NCI-H510A (cell line): ENCODE results near the gene GOLPH3L.
A peak's percentile ranks its signal among the peaks of the same experiment; 100 is the strongest.
"Not testable (repeated sequence)": the region's sequence is repeated elsewhere in the genome, so short reads cannot be mapped to it uniquely, and the experiment has no call there.

Experiments
- DNase-seq: peaks from one replicate; lab custom pipeline; 2025; lab: John Stamatoyannopoulos, UW

Gene GOLPH3L

GRCh38 chr1:150696995-150697927 lies at the start of gene GOLPH3L:
Gene GOLPH3L, minus strand, starts transcription at chr1:150697154. Its CDS starts 2,316 bp downstream, at chr1:150694838.
- DNase-seq: peak; percentile 94

GRCh38 chr1:150730130-150730721 lies 33.3 kb upstream of the GOLPH3L start:
- DNase-seq: no peak

GRCh38 chr1:150724336-150724735 lies 27.4 kb upstream of the GOLPH3L start:
- DNase-seq: no peak

- DNase-seq: no peak
These were observed 23.7 kb upstream of the GOLPH3L start, which contains the start of gene HORMAD1 for GRCh38 chr1:150720703-150721102. Gene HORMAD1, minus strand, starts transcription at chr1:150720895. Its CDS starts 1,390 bp downstream, at chr1:150719505.

- DNase-seq: no peak
These were observed 23.1 kb upstream of the GOLPH3L start for GRCh38 chr1:150720098-150720497.

- no peak for DNase-seq
These were observed 21.4 kb upstream of the GOLPH3L start for GRCh38 chr1:150718225-150718891.

GRCh38 chr1:150709031-150709430 lies 12.1 kb upstream of the GOLPH3L start:
- not testable (repeated sequence) for DNase-seq

GRCh38 chr1:150708595-150708994 lies 11.6 kb upstream of the GOLPH3L start:
- DNase-seq: no peak

GRCh38 chr1:150706091-150706490 lies 9.1 kb upstream of the GOLPH3L start:
- no peak for DNase-seq

- no peak for DNase-seq
These were observed 6.5 kb upstream of the GOLPH3L start for GRCh38 chr1:150703427-150703826.

GRCh38 chr1:150696590-150696989 lies 364 bp downstream of the GOLPH3L start:
- DNase-seq: no peak

GRCh38 chr1:150696162-150696561 lies 792 bp downstream of the GOLPH3L start:
- DNase-seq: no peak

GRCh38 chr1:150695561-150695960 lies 1.4 kb downstream of the GOLPH3L start:
- DNase-seq: no peak

- no peak for DNase-seq
These were observed 4.2 kb downstream of the GOLPH3L start for GRCh38 chr1:150692720-150693119.

- no peak for DNase-seq
These were observed 8.2 kb downstream of the GOLPH3L start for GRCh38 chr1:150688763-150689162.

- DNase-seq: no peak
These were observed 10.7 kb downstream of the GOLPH3L start for GRCh38 chr1:150686275-150686674.

- no peak for DNase-seq
These were observed 13.0 kb downstream of the GOLPH3L start for GRCh38 chr1:150683914-150684313.

- no peak for DNase-seq
These were observed 18.0 kb downstream of the GOLPH3L start for GRCh38 chr1:150678988-150679387.

GRCh38 chr1:150674881-150675280 lies 22.1 kb downstream of the GOLPH3L start:
- DNase-seq: no peak

- DNase-seq: no peak
These were observed 33.6 kb downstream of the GOLPH3L start for GRCh38 chr1:150663321-150663720.

GRCh38 chr1:150662811-150663210 lies 34.1 kb downstream of the GOLPH3L start:
- DNase-seq: no peak

- no peak for DNase-seq
These were observed 35.8 kb downstream of the GOLPH3L start for GRCh38 chr1:150661156-150661555.

- no peak for DNase-seq
These were observed 36.4 kb downstream of the GOLPH3L start for GRCh38 chr1:150660584-150660983.
